SK-N-SH (cell line): ENCODE results near the gene IGF2BP2.

ENCODE experiments used
- EP300 ChIP-seq, 2 experiments: IDR thresholded peaks; 2 replicates each; pipeline versions ENCODE4 v1.4.0 to v1.6.1; 2012; ENCODE audit warnings: borderline replicate concordance in 1 of 2, low read depth in 1 of 2, low read length in 1 of 2
- EZH2phosphoT487 ChIP-seq: fragments of 200-600 bp; sonication (generic); IDR thresholded peaks from 2 replicates; pipeline ENCODE4 v1.6.1; 2017; ENCODE audit warnings: low read depth, mixed run types, mild to moderate bottlenecking, antibody characterized with exemption, moderate library complexity, borderline replicate concordance
- FOSL2 ChIP-seq: IDR thresholded peaks from 2 replicates; pipeline ENCODE4 v1.4.0; 2012; ENCODE audit warnings: low read depth, mild to moderate bottlenecking, moderate library complexity, borderline replicate concordance
- POLR2AphosphoS5 ChIP-seq: IDR thresholded peaks from 2 replicates; pipeline ENCODE4 v1.6.1; 2012; ENCODE audit warnings: low read depth, low read length
- RAD21 ChIP-seq: IDR thresholded peaks from 2 replicates; pipeline ENCODE4 v1.6.1; 2012; ENCODE audit warnings: mild to moderate bottlenecking, low read length
- TEAD4 ChIP-seq: IDR thresholded peaks from 2 replicates; pipeline ENCODE4 v1.4.0; 2012; ENCODE audit warnings: mild to moderate bottlenecking, borderline replicate concordance; ENCODE audit not compliant: insufficient read depth
- TF ChIP-seq, protein P1 (sequence below): fragments of 200-600 bp; sonication (generic); IDR thresholded peaks from 2 replicates; pipeline ENCODE4 v1.6.1; 2017; ENCODE audit warnings: antibody characterized with exemption, mild to moderate bottlenecking, moderate library complexity

DNA sequence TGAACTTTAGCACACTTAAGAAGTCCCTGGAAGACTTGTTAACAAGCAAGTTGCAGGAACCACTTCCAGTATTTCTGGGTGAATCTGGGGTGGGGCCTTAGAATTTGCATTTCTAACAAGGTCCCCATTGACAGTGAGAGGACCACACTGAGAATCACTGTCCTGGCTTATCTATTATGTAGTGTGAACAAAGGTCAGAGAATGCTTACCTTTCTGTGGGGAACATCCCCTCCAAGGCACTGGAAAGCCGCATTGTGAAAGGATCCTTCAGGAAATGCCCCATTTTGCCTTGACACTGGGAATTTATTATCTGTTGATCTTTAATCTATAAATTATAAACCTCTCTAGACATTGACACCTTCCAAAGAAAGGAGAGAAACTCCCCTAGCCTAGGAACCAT lies 74.8 kb downstream of the IGF2BP2 start:
- no peak for TF ChIP-seq TEAD4
- no peak for TF ChIP-seq RAD21
- no peak for TF ChIP-seq FOSL2
- no peak for TF ChIP-seq EZH2phosphoT487
- TF ChIP-seq POLR2AphosphoS5: no peak
- TF ChIP-seq, protein P1, sequence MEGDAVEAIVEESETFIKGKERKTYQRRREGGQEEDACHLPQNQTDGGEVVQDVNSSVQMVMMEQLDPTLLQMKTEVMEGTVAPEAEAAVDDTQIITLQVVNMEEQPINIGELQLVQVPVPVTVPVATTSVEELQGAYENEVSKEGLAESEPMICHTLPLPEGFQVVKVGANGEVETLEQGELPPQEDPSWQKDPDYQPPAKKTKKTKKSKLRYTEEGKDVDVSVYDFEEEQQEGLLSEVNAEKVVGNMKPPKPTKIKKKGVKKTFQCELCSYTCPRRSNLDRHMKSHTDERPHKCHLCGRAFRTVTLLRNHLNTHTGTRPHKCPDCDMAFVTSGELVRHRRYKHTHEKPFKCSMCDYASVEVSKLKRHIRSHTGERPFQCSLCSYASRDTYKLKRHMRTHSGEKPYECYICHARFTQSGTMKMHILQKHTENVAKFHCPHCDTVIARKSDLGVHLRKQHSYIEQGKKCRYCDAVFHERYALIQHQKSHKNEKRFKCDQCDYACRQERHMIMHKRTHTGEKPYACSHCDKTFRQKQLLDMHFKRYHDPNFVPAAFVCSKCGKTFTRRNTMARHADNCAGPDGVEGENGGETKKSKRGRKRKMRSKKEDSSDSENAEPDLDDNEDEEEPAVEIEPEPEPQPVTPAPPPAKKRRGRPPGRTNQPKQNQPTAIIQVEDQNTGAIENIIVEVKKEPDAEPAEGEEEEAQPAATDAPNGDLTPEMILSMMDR: no peak
- TF ChIP-seq EP300 (IDR thresholded peaks at IDR 0.05; ENCODE audit: borderline replicate concordance in 1 of 2, low read depth in 1 of 2, low read length in 1 of 2): no peak
